Measurements from ENCODE around the gene GNG12.

GNG12 gene

GRCh38 chr1:67812226-67812625, 21.0 kb downstream of the GNG12 start:
- no peak for DNase-seq

- DNase-seq, result no peak
Measured at GRCh38 chr1:67811781-67812180, 21.5 kb downstream of the GNG12 start.

DNA sequence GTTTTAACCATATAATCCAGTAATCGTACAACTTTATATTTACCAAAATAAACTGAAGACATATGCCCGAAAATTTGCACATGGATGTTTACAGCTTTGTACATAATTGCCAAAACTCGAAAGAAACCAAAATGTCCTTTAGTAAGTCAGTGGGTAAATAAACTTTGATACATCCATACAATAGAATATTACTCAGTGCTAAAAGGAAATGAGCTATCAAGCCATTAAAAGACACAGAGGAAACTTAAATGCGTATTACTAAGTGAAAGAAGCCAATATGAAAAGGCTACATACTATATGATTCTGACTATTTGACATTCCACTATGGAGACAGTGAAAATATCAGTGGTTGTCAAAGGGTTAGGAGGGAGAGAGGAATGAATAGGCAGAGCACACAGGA, 23.4 kb downstream of the GNG12 start:
- no peak for DNase-seq

GRCh38 chr1:67807282-67807681, 26.0 kb downstream of the GNG12 start:
- no peak for DNase-seq

DNA sequence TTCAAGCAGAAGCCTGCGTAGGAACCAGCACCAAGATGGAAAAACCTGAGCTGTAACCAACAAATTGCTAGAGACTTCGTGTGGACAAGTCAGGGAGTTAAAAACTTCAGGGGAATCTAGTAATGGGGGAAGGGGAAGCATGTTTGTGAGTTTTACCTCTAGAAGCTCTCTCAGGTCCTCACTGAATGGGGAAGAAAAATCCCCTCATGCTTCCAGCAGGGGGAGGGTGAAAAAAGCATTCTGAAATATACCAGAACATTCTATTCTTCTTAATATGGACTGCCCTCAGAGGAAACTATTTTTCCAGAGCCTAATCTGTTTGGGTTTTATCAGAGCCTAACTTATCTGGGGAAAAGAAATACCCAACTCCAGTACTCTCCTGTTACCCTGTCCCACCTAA, 28.6 kb downstream of the GNG12 start:
- no peak for DNase-seq

DNA sequence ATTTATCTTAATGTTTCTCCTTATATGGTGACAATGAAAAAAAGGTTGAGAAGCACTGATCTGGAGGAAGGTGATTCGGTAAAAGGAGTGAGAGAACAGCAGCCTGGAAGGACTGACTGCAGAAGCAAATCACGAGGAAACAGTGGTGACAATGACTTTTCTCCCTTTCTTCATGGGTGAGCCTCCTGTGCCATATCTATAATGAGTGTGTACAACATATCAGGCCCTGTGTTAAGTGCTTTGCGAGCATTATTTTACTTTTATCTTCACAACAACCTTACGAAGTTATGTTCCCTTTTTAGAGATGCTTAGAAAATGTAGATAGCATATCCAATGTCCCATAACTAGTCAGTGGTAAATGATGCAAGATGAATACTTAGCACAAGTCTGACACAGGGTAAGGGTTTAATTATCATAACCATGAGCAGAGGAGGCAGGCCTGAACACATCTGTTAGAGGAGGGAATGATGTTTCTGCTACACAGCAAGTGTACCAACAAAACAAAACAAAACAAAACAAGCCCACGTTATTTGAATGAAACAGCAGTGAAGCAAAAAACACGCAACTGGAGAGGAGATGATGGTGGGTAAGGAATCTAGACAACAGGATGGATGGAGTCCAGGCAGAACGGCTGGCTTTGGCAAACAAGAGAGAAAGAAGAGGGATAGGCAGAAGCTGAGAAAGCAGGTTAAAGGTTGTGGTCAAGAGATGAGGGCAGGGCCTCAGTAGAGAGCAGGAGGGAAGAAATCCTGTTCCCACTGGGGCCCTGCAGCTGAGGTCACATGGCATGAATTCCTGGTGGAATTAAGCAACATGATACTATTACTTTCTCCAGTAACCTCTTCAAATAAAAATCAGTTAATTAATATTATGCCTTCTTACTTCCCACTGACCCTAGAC, 29.6 kb downstream of the GNG12 start:
- no peak for DNase-seq

DNA sequence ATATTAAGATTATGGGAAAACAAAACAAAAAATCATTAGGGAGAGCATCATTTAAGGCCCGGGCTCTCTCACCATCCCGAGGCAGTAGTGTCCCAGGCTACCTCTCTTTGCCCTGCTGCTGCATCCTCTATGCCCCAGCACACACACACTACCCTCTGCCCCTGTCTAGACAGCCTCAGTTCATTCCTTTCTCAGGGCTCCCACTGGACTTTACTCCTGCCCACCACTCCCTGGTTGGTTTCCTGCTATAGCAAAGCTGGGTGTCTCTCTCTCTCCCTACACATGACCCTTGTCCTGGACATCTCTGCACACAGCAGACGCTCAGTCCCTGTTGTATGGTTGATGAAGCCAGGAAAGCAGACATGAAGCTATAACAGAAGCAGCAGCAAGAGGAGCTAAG, 30.7 kb downstream of the GNG12 start:
- no peak for DNase-seq

GRCh38 chr1:67801903-67802302, 31.4 kb downstream of the GNG12 start:
- DNase-seq, result no peak

GRCh38 chr1:67795179-67795912, 37.9 kb downstream of the GNG12 start:
- DNase-seq, result no peak

GRCh38 chr1:67793562-67793961, 39.7 kb downstream of the GNG12 start:
- no peak for DNase-seq

GRCh38 chr1:67792741-67793458, 40.4 kb downstream of the GNG12 start:
- no peak for DNase-seq

- no peak for DNase-seq
Measured at GRCh38 chr1:67792103-67792502, 41.2 kb downstream of the GNG12 start.

- no peak for DNase-seq
Measured at GRCh38 chr1:67791686-67792085, 41.6 kb downstream of the GNG12 start.

DNA sequence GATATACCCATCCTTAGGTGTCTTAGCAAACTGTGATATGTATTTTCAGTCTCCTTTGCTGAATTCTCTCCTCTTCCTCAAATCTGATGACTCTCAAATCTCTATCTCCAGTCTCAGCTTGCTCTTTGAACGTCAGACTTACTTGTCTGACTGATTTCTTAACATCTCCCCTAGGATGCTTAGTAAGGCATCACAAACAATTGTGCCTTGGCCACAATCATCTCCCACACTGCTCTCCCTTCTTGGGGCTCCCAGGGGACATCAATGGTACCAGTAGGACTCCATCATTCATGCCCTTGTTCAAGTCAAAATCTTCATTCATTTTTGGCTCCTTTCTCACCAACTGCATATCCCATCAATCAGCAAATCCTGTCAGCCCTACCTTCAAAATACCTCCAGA, 42.0 kb downstream of the GNG12 start:
- no peak for DNase-seq

GRCh38 chr1:67790201-67790692, 43.0 kb downstream of the GNG12 start:
- DNase-seq, result no peak

- DNase-seq, result no peak
Measured at GRCh38 chr1:67789551-67789950, 43.7 kb downstream of the GNG12 start.

DNA sequence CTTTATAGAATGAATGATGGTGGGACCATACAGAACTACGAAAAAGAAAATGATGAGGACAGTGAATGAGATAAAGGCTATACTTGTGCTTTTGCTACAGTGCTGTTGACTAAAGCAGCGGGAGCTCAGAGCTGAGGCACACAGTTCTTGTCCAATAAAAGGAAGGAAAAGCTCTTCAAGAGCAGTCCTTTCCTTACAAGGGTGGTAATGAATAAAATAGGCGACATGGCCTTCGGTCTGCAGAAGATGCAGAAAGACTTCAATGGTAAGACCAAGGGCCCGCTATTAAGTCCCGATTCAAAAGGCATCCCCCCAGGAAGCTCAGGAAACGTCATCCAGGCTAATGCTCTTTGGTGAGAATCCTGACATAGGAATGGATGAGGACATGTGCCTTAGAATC, 44.4 kb downstream of the GNG12 start:
- no peak for DNase-seq

- DNase-seq, result no peak
Measured at GRCh38 chr1:67788238-67788790, 45.0 kb downstream of the GNG12 start.

GRCh38 chr1:67787746-67788145, 45.5 kb downstream of the GNG12 start:
- no peak for DNase-seq

- no peak for DNase-seq
Measured at GRCh38 chr1:67785847-67786753, 47.2 kb downstream of the GNG12 start.

- no peak for DNase-seq
Measured at GRCh38 chr1:67784545-67785186, 48.6 kb downstream of the GNG12 start.

Data from activated CD4-positive, alpha-beta T cell treated with anti-CD3 and anti-CD28 coated beads, Interleukin-2, Interleukin-6, amounts not matched to agents 100 ng/mL and 50 ng/mL, durations not matched to agents 16 hours and 8 hours (primary cell).